ENCODE results near the gene CARS2. TPM values are rescaled to one million over a fixed set of nuclear protein-coding genes. Genes with fewer than 3 reads are reported as not detected.
A peak's percentile ranks its signal among the peaks of the same experiment; 100 is the strongest.

The CARS2 gene
- total and polyA plus RNA-seq, 4 donors = 61.9 to 102 (median 75.0) TPM

- no peak for ATAC-seq (ENCODE audit: insufficient read depth, low FRiP score)
- Histone ChIP-seq H3K9ac (ENCODE audit: insufficient read depth in 1 of 2, low read length in 2 of 2) (peak overlapping the region; percentile 57 to 98), H3K4me1 (ENCODE audit: control insufficient read depth in 5 of 5, insufficient read depth in 5 of 5, low read length in 5 of 5) (peaks cover 4 to 24% (median 8%) of the 10 kb centered on the region in 5 donors), H3K36me3 (ENCODE audit: control insufficient read depth in 4 of 4, insufficient read depth in 4 of 4, low read length in 4 of 4) (peaks cover 0 to 13% (median 4%) of the 10 kb centered on the region in 4 donors), H3K4me3 (peak overlapping the region; percentile 89), H3K27me3 (ENCODE audit: control insufficient read depth in 3 of 3, insufficient read depth in 3 of 3, low read length in 2 of 3) (no peaks in the 10 kb centered on the region), H3K9me3 (ENCODE audit: control insufficient read depth in 4 of 4, insufficient read depth in 3 of 4, low read length in 3 of 4) (peaks cover 0 to 3% (median 0%) of the 10 kb centered on the region in 4 donors), H3K27ac (ENCODE audit: low read depth in 1 of 2, low read length in 1 of 2) (peak overlapping the region; percentile 96 to 97)
- DNase-seq = peak; percentile 74 to 81 (median 79)
- 0 to 1% methylated on average over 46 to 49 of the region's 49 CpGs for WGBS, 2 donors
- TF ChIP-seq CTCF (IDR thresholded peaks at IDR 0.05; ENCODE audit: control extremely low read depth, extremely low read depth) = no peak
These were observed 9.0 kb upstream of the CARS2 start for GRCh38 chr13:110714797-110715394.

GRCh38 chr13:110713981-110714796 is 8.3 kb upstream of the CARS2 start:
- peak overlapping the region; percentile 96 to 97 for H3K27ac ChIP-seq (ENCODE audit: low read depth in 1 of 2, low read length in 1 of 2)
- H3K9me3 ChIP-seq (ENCODE audit: control insufficient read depth in 4 of 4, insufficient read depth in 3 of 4, low read length in 3 of 4) = no peaks in the 10 kb centered on the region
- H3K36me3 ChIP-seq (ENCODE audit: control insufficient read depth in 4 of 4, insufficient read depth in 4 of 4, low read length in 4 of 4) = peaks cover 0 to 6% (median under 1%) of the 10 kb centered on the region in 4 donors
- DNase-seq = peak; percentile 65 to 68 (median 67)
- TF ChIP-seq CTCF (IDR thresholded peaks at IDR 0.05; ENCODE audit: control extremely low read depth, extremely low read depth) = no peak
- 1% methylated on average over 79 to 86 of the region's 86 CpGs for WGBS, 2 donors
- peaks cover 4 to 24% (median 8%) of the 10 kb centered on the region in 5 donors for H3K4me1 ChIP-seq (ENCODE audit: control insufficient read depth in 5 of 5, insufficient read depth in 5 of 5, low read length in 5 of 5)
- peak overlapping the region; percentile 89 for H3K4me3 ChIP-seq
- no peak for ATAC-seq (ENCODE audit: insufficient read depth, low FRiP score)
- no peaks in the 10 kb centered on the region for H3K27me3 ChIP-seq (ENCODE audit: control insufficient read depth in 3 of 3, insufficient read depth in 3 of 3, low read length in 2 of 3)
- H3K9ac ChIP-seq (ENCODE audit: insufficient read depth in 1 of 2, low read length in 2 of 2) = peak overlapping the region; percentile 80 to 85

- peak within 1 kb of the TSS; percentile 96 to 97 for H3K9ac ChIP-seq (ENCODE audit: insufficient read depth in 1 of 2, low read length in 2 of 2)
- ATAC-seq (ENCODE audit: insufficient read depth, low FRiP score) = no peak
- H3K27ac ChIP-seq (ENCODE audit: low read depth in 1 of 2, low read length in 1 of 2) = peak within 1 kb of the TSS; percentile 96 to 97
These were observed 7.7 kb upstream of the CARS2 start, which contains the start of gene ING1 for GRCh38 chr13:110713642-110713952. Gene ING1 (plus strand): TSS chr13:110713700. CDS start chr13:110714150, 450 bp downstream.

More at GRCh38 chr13:110713642-110713952, 7.7 kb upstream of the CARS2 start, which contains the start of gene ING1:
- Histone ChIP-seq H3K4me3 (peak within 1 kb of the TSS; percentile 89), H3K36me3 (ENCODE audit: control insufficient read depth in 4 of 4, insufficient read depth in 4 of 4, low read length in 4 of 4) (peaks cover 0 to 2% (median 0%) of the 10 kb centered on the region in 4 donors), H3K27me3 (ENCODE audit: control insufficient read depth in 3 of 3, insufficient read depth in 3 of 3, low read length in 2 of 3) (no peaks in the 10 kb centered on the region), H3K4me1 (ENCODE audit: control insufficient read depth in 5 of 5, insufficient read depth in 5 of 5, low read length in 5 of 5) (peaks cover 4 to 24% (median 8%) of the 10 kb centered on the region in 5 donors), H3K9me3 (ENCODE audit: control insufficient read depth in 4 of 4, insufficient read depth in 3 of 4, low read length in 3 of 4) (no peaks in the 10 kb centered on the region)
- WGBS, 2 donors = 1% methylated on average over 24 to 45 of the region's 45 CpGs
- DNase-seq = peak in 1 of 3 donors; percentile 11
- no peak for TF ChIP-seq CTCF (IDR thresholded peaks at IDR 0.05; ENCODE audit: control extremely low read depth, extremely low read depth)

All from lung (tissue), 12 donors.